MCF 10A (cell line): ENCODE measurements around the gene LCLAT1. TPM values are rescaled to one million over a fixed set of nuclear protein-coding genes. Genes with fewer than 3 reads are reported as not detected.

Source experiments
- BruUV-seq: library from RNA; stranded (reverse); fragments of 400-500 nt; replicated peaks from 2 replicates; lab custom pipeline; 2021; lab: Mats Ljungman, UMichigan
- CTCF ChIA-PET: fragments of 300-600 bp; sonication (Branson Sonifier 250); formaldehyde crosslinking; extraction: SDS; loops from one replicate; lab custom pipeline; 2021; ENCODE audit warnings: antibody characterized with exemption, inconsistent platforms; lab: Yijun Ruan, JAX
- POLR2A ChIA-PET: fragments of 300-600, 350-650 bp; sonication (Branson Sonifier 250); formaldehyde crosslinking; extraction: SDS; loops from one replicate; lab custom pipeline; 2020; ENCODE audit warnings: antibody characterized with exemption, inconsistent platforms; lab: Yijun Ruan, JAX
- DNase-seq: peaks from one replicate; pipeline ENCODE4 v3.0.0-alpha.2; 2018; ENCODE audit not compliant: unreplicated experiment
- H3K27ac Mint-ChIP-seq: one replicate; pipeline ENCODE4 v1.8.0; 2022; ENCODE audit warnings: mild to moderate bottlenecking, low read depth, mixed read lengths; ENCODE audit not compliant: unreplicated experiment
- H3K27me3 Mint-ChIP-seq: one replicate; pipeline ENCODE4 v1.8.0; 2022; ENCODE audit warnings: mixed read lengths; ENCODE audit not compliant: insufficient read depth, unreplicated experiment
- H3K36me3 Mint-ChIP-seq: one replicate; pipeline ENCODE4 v1.8.0; 2022; ENCODE audit warnings: mild to moderate bottlenecking, moderate library complexity, mixed read lengths; ENCODE audit not compliant: insufficient read depth, unreplicated experiment
- H3K4me1 Mint-ChIP-seq: one replicate; pipeline ENCODE4 v1.8.0; 2022; ENCODE audit warnings: mixed read lengths; ENCODE audit not compliant: insufficient read depth, unreplicated experiment
- H3K4me3 Mint-ChIP-seq: one replicate; pipeline ENCODE4 v1.8.0; 2022; ENCODE audit warnings: mild to moderate bottlenecking, moderate library complexity, mixed read lengths; ENCODE audit not compliant: unreplicated experiment
- H3K9me3 Mint-ChIP-seq: one replicate; pipeline ENCODE4 v1.8.0; 2022; ENCODE audit warnings: mixed read lengths; ENCODE audit not compliant: unreplicated experiment
- CTCF ChIP-seq: fragments of 200-600 bp; IDR thresholded peaks from one replicate; pipeline ENCODE4 v1.8.0; 2022; ENCODE audit warnings: antibody characterized with exemption, mild to moderate bottlenecking; ENCODE audit not compliant: unreplicated experiment
- intact Hi-C: fragments of 100-400 bp; cut with micrococcal nuclease; formaldehyde crosslinking; loops from 2 replicates; pipeline ENCODE4 v1.14.1; 2022
- total RNA-seq: library from RNA; stranded (reverse); gene quantifications from 2 replicates; pipeline ENCODE4 v1.2.3, GENCODE V29; 2022

The LCLAT1 gene
- total RNA-seq, 1 experiment from 2014 or later, result 27.5 TPM

- H3K27ac Mint-ChIP-seq, result no peak overlapping the region
- BruUV-seq, result no TSS peak
- no peak for DNase-seq
- H3K36me3 Mint-ChIP-seq, result no peaks in the 10 kb centered on the region
- H3K27me3 Mint-ChIP-seq, result no peaks in the 10 kb centered on the region
- no peak for TF ChIP-seq CTCF
- POLR2A ChIA-PET, result no interaction called here
- no peak overlapping the region for H3K4me3 Mint-ChIP-seq
- H3K9me3 Mint-ChIP-seq, result no peaks in the 10 kb centered on the region
- CTCF ChIA-PET, result interaction anchor here (0.6 to 1.2 kb wide), 2 partner anchors 22 to 306 kb away, joined by 3 read pairs; no protein-coding TSS in a partner anchor
- intact Hi-C loops, result no loop called here
- H3K4me1 Mint-ChIP-seq, result no peaks in the 10 kb centered on the region
These were observed 230.9 kb downstream of the LCLAT1 start for GRCh38 chr2:30677861-30678385.

- H3K27me3 Mint-ChIP-seq, result no peaks in the 10 kb centered on the region
- no TSS peak for BruUV-seq
- H3K36me3 Mint-ChIP-seq, result no peaks in the 10 kb centered on the region
- intact Hi-C loops, result no loop called here
- POLR2A ChIA-PET, result no interaction called here
- no peaks in the 10 kb centered on the region for H3K4me1 Mint-ChIP-seq
- no peak for DNase-seq
- no peak for TF ChIP-seq CTCF
- H3K9me3 Mint-ChIP-seq, result no peaks in the 10 kb centered on the region
- CTCF ChIA-PET, result interaction anchor here (0.6 to 1.2 kb wide), 2 partner anchors 22 to 306 kb away, joined by 3 read pairs; no protein-coding TSS in a partner anchor
- no peak overlapping the region for H3K27ac Mint-ChIP-seq
- H3K4me3 Mint-ChIP-seq, result no peak overlapping the region
These were observed 231.5 kb downstream of the LCLAT1 start for GRCh38 chr2:30678410-30679137.

DNA sequence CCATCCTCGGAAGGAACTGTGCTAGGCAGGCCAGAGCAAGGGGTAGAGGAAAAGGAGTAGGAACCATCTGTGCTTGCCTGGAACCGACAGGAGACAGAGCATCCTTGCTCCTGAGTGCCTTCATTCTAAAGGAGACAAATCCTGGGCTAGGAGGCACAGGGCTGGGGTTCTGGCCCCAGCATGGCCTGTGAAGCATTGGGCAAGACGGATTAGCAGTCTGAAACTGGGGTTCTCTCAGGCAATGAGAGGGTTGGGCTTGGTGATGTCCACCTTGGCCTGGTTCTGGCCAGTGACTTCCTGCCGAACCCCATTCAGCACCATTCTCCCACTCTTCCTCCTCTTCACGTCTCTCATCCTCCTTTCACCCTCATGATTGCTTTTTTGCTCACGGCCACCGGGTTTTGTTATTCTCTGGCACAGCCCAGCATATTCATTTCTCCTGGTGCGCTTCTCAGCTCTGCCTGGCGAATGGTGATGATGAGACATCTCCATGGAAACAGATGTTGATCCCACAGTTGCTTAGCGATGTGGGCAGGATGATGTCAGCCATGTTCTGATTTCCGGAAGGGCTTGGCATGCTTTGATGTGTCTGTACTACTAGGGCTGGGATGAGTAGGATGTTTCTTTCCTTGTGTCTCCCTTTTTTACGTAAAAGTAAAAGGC lies 232.5 kb downstream of the LCLAT1 start:
- Mint-ChIP-seq H3K36me3 (no peaks in the 10 kb centered on the region), H3K27me3 (no peaks in the 10 kb centered on the region), H3K27ac (no peak overlapping the region), H3K4me3 (no peak overlapping the region), H3K9me3 (no peaks in the 10 kb centered on the region), H3K4me1 (no peaks in the 10 kb centered on the region)
- CTCF ChIA-PET, result no interaction called here
- BruUV-seq, result no TSS peak
- intact Hi-C loops, result no loop called here
- no peak for DNase-seq
- POLR2A ChIA-PET, result no interaction called here
- no peak for TF ChIP-seq CTCF

GRCh38 chr2:30680121-30680520 lies 233.1 kb downstream of the LCLAT1 start:
- BruUV-seq, result no TSS peak
- intact Hi-C loops, result no loop called here
- H3K4me1 Mint-ChIP-seq, result no peaks in the 10 kb centered on the region
- CTCF ChIA-PET, result interaction anchor here (0.6 kb wide), 1 partner anchor 602 kb away, joined by 3 read pairs; no protein-coding TSS in a partner anchor
- H3K4me3 Mint-ChIP-seq, result no peak overlapping the region
- no peaks in the 10 kb centered on the region for H3K36me3 Mint-ChIP-seq
- H3K27me3 Mint-ChIP-seq, result no peaks in the 10 kb centered on the region
- H3K27ac Mint-ChIP-seq, result no peak overlapping the region
- no peak for DNase-seq
- TF ChIP-seq CTCF, result no peak
- POLR2A ChIA-PET, result no interaction called here
- H3K9me3 Mint-ChIP-seq, result no peaks in the 10 kb centered on the region
